NCI-H748 (cell line): ENCODE measurements around the gene GRIN2D.

Experiments
- DNase-seq: peaks from one replicate; lab custom pipeline; 2025; ENCODE audit not compliant: unreplicated experiment; lab: John Stamatoyannopoulos, UW

Gene GRIN2D

GRCh38 chr19:48393559-48394330 is at the start of gene GRIN2D:
Gene GRIN2D (plus strand): TSS chr19:48393668. CDS start chr19:48398393, 4,725 bp downstream.
- DNase-seq, result peak; percentile 64

- DNase-seq, result no peak
Observed at GRCh38 chr19:48344892-48345291, 48.6 kb upstream of the GRIN2D start.

GRCh38 chr19:48346191-48346590 is 47.3 kb upstream of the GRIN2D start:
- DNase-seq, result no peak

GRCh38 chr19:48348045-48348444 is 45.4 kb upstream of the GRIN2D start:
- no peak for DNase-seq

- DNase-seq, result no peak
Observed at GRCh38 chr19:48348737-48349136, 44.7 kb upstream of the GRIN2D start.

- no peak for DNase-seq
Observed at GRCh38 chr19:48350856-48351255, 42.6 kb upstream of the GRIN2D start.

GRCh38 chr19:48351341-48351752 is 42.1 kb upstream of the GRIN2D start:
- peak; percentile 65 for DNase-seq

- DNase-seq, result no peak
Observed at GRCh38 chr19:48353677-48354076, 39.8 kb upstream of the GRIN2D start.

GRCh38 chr19:48354332-48354992 is 39.0 kb upstream of the GRIN2D start:
- DNase-seq, result peak; percentile 59

- no peak for DNase-seq
Observed at GRCh38 chr19:48355365-48355954, 38.0 kb upstream of the GRIN2D start.

- no peak for DNase-seq
Observed at GRCh38 chr19:48359123-48359522, 34.3 kb upstream of the GRIN2D start.

GRCh38 chr19:48361912-48362311 is 31.6 kb upstream of the GRIN2D start:
- no peak for DNase-seq

- peak; percentile 99 for DNase-seq
Observed at GRCh38 chr19:48362716-48363499, 30.6 kb upstream of the GRIN2D start.

GRCh38 chr19:48363500-48363809 is 30.0 kb upstream of the GRIN2D start:
- DNase-seq, result no peak

- peak; percentile 100 for DNase-seq
Observed at GRCh38 chr19:48363810-48364597, 29.5 kb upstream of the GRIN2D start, which contains the start of the genes SYNGR4 and TMEM143. Gene SYNGR4 (plus strand): TSS chr19:48364367. CDS start chr19:48365843, 1,476 bp downstream. Gene TMEM143 (minus strand): TSS chr19:48363940. CDS start chr19:48363920, 20 bp downstream.

GRCh38 chr19:48364598-48365348 is 28.7 kb upstream of the GRIN2D start:
- DNase-seq, result no peak

- DNase-seq, result no peak
Observed at GRCh38 chr19:48365602-48366001, 27.9 kb upstream of the GRIN2D start.

- DNase-seq, result no peak
Observed at GRCh38 chr19:48367855-48368254, 25.6 kb upstream of the GRIN2D start.

GRCh38 chr19:48368936-48369335 is 24.5 kb upstream of the GRIN2D start:
- no peak for DNase-seq

- DNase-seq, result no peak
Observed at GRCh38 chr19:48370955-48371354, 22.5 kb upstream of the GRIN2D start.
